ENCODE results near the gene CAMSAP3. TPM values are rescaled to one million over a fixed set of nuclear protein-coding genes. Genes with fewer than 3 reads are reported as not detected.

CAMSAP3 gene
- polyA plus RNA-seq, 1 of the 3 experiments (the other 2 are of a cell fraction): 0.08 TPM

GRCh38 chr19:7570761-7571160 lies 24.9 kb upstream of the CAMSAP3 start:
- no peak overlapping the region for H2AFZ ChIP-seq (ENCODE audit: low read depth)
- no peaks in the 10 kb centered on the region for H3K9me3 ChIP-seq
- ChIA-PET CTCF (interaction anchor here (3.2 to 13.0 kb wide), 2 partner anchors 48 to 113 kb away, joined by 40 to 171 read pairs; partner anchors contain the start of gene TRAPPC5), POLR2A (no interaction called here)
- no peaks in the 10 kb centered on the region for H4K20me1 ChIP-seq (ENCODE audit: insufficient read depth)
- no peaks in the 10 kb centered on the region for H3K27me3 ChIP-seq (ENCODE audit: insufficient read depth)
- TF ChIP-seq NRF1 (IDR thresholded peaks at IDR 0.05; ENCODE audit: low read depth, low read length) (no peak), RCOR1 (IDR thresholded peaks at IDR 0.05; ENCODE audit: low read length) (no peak), CTCF (IDR thresholded peaks at IDR 0.05) (no peak), MXI1 (IDR thresholded peaks at IDR 0.05; ENCODE audit: low read depth, low read length) (no peak), TAF1 (IDR thresholded peaks at IDR 0.05; ENCODE audit: borderline replicate concordance, low read depth, low read length) (no peak), USF1 (IDR thresholded peaks at IDR 0.05; ENCODE audit: borderline replicate concordance, low read depth) (no peak), FOXJ3 (CRISPR knock-in tag; IDR thresholded peaks at IDR 0.05) (no peak), JUND (IDR thresholded peaks at IDR 0.05) (no peak), TEAD4 (IDR thresholded peaks at IDR 0.05; ENCODE audit: borderline replicate concordance, insufficient read depth) (no peak), FOXM1 (IDR thresholded peaks at IDR 0.05; ENCODE audit: low read depth) (no peak), YY1 (IDR thresholded peaks at IDR 0.05; ENCODE audit: low read depth) (no peak), MEF2A (IDR thresholded peaks at IDR 0.05; ENCODE audit: borderline replicate concordance, low read depth) (no peak), IRF3 (IDR thresholded peaks at IDR 0.05; ENCODE audit: low read depth, low read length) (no peak), EP300 (IDR thresholded peaks at IDR 0.05; ENCODE audit: borderline replicate concordance in 1 of 2, low read depth in 1 of 2, low read length in 1 of 2) (no peak)
- TF ChIP-seq, protein P1, sequence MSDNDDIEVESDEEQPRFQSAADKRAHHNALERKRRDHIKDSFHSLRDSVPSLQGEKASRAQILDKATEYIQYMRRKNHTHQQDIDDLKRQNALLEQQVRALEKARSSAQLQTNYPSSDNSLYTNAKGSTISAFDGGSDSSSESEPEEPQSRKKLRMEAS (IDR thresholded peaks at IDR 0.05; ENCODE audit: low read depth): no peak
- no peaks in the 10 kb centered on the region for H3F3A ChIP-seq (replicated peaks; ENCODE audit: insufficient read depth)
- no peak for DNase-seq
- WGBS (ENCODE audit: low lambda C conversion rate): 64% methylated on average over 5 of the region's 5 CpGs
- no peaks in the 10 kb centered on the region for H3K9me2 ChIP-seq
- H3K79me2 ChIP-seq (ENCODE audit: insufficient read depth): no peaks in the 10 kb centered on the region
- H3K4me2 ChIP-seq: no peak overlapping the region
- H3K4me1 ChIP-seq (ENCODE audit: control insufficient read depth in 1 of 2, insufficient read depth in 2 of 2, low read depth in 1 of 2, low read length in 1 of 2): no peaks in the 10 kb centered on the region
- no peaks in the 10 kb centered on the region for H3K36me3 ChIP-seq (replicated peaks in 1 of 2; ENCODE audit: control insufficient read depth in 1 of 2, insufficient read depth in 2 of 2, low read length in 1 of 2)
- no peak overlapping the region for H3K27ac ChIP-seq (ENCODE audit: low read depth in 2 of 2, low read length in 1 of 2)
- no peak overlapping the region for H3K4me3 ChIP-seq (ENCODE audit: low read depth in 2 of 2, low read length in 1 of 2)
- no peak overlapping the region for H3K9ac ChIP-seq

Measured in SK-N-SH (cell line).